HepG2 (cell line): ENCODE data around the gene ARRDC1. TPM values are rescaled to one million over a fixed set of nuclear protein-coding genes. Genes with fewer than 3 reads are reported as not detected.
A peak's percentile ranks its signal among the peaks of the same experiment; 100 is the strongest.

Experiments used
- ARID3A ChIP-seq: IDR thresholded peaks from 2 replicates; pipeline ENCODE4 v1.6.1; 2012; ENCODE audit warnings: low read depth, low read length, improper control_type of control experiment
- BHLHE40 ChIP-seq: IDR thresholded peaks from 2 replicates; pipeline ENCODE4 v1.6.1; 2011; ENCODE audit warnings: low read length, improper control_type of control experiment
- CENPX ChIP-seq: sonication (generic); formaldehyde crosslinking; IDR thresholded peaks from 2 replicates; pipeline ENCODE4 v1.9.0; 2021; ENCODE audit warnings: mild to moderate bottlenecking, missing genetic modification reagents, moderate library complexity
- CHCHD3 ChIP-seq: sonication (generic); formaldehyde crosslinking; IDR thresholded peaks from 2 replicates; pipeline ENCODE4 v1.8.0; 2022; ENCODE audit warnings: mild to moderate bottlenecking, missing genetic modification reagents, moderate library complexity
- FLYWCH1 ChIP-seq: sonication (generic); formaldehyde crosslinking; IDR thresholded peaks from 2 replicates; pipeline ENCODE4 v1.8.1; 2023; ENCODE audit warnings: mild to moderate bottlenecking, missing genetic modification reagents
- GPN1 ChIP-seq: sonication (generic); formaldehyde crosslinking; IDR thresholded peaks from 2 replicates; pipeline ENCODE4 v1.5.1; 2020; ENCODE audit warnings: missing genetic modification reagents, borderline replicate concordance
- HES4 ChIP-seq: sonication (generic); formaldehyde crosslinking; IDR thresholded peaks from 2 replicates; pipeline ENCODE4 v1.9.0; 2021; ENCODE audit warnings: mild to moderate bottlenecking, missing genetic modification reagents, borderline replicate concordance
- HIC2 ChIP-seq: sonication (generic); formaldehyde crosslinking; IDR thresholded peaks from 2 replicates; pipeline ENCODE4 v1.9.0; 2022; ENCODE audit warnings: low read depth, missing genetic modification reagents
- HNRNPH1 ChIP-seq: fragments of 200-400 bp; formaldehyde crosslinking; optimal IDR thresholded peaks from 2 replicates; pipeline ENCODE3; 2017; ENCODE audit warnings: mild to moderate bottlenecking, low read depth, low read length
- HNRNPL ChIP-seq: fragments of 200-400 bp; formaldehyde crosslinking; IDR thresholded peaks from 2 replicates; pipeline ENCODE4 v1.6.1; 2017; ENCODE audit warnings: mild to moderate bottlenecking, low read depth, low read length
- MLXIP ChIP-seq: sonication (generic); formaldehyde crosslinking; IDR thresholded peaks from 2 replicates; pipeline ENCODE4 v1.9.0; 2021; ENCODE audit warnings: missing genetic modification reagents, borderline replicate concordance
- MXI1 ChIP-seq: IDR thresholded peaks from 3 replicates; pipeline ENCODE4 v1.6.1; 2012; ENCODE audit warnings: low read depth, low read length, inconsistent platforms, borderline replicate concordance
- TFAP4 ChIP-seq: sonication (generic); IDR thresholded peaks from 2 replicates; pipeline ENCODE4 v1.6.1; 2016; ENCODE audit warnings: low read depth, borderline replicate concordance
- TFE3 ChIP-seq: IDR thresholded peaks from 2 replicates; pipeline ENCODE4 v1.6.1; 2016
- ZNF501 ChIP-seq: sonication (generic); formaldehyde crosslinking; IDR thresholded peaks from 2 replicates; pipeline ENCODE4 v1.5.1; 2020; ENCODE audit warnings: mild to moderate bottlenecking, moderate library complexity, missing genetic modification reagents
- ZNF547 ChIP-seq: sonication (generic); formaldehyde crosslinking; IDR thresholded peaks from 2 replicates; pipeline ENCODE4 v1.5.1; 2020; ENCODE audit warnings: mild to moderate bottlenecking, missing genetic modification reagents
- ZNF563 ChIP-seq: sonication (generic); formaldehyde crosslinking; IDR thresholded peaks from 2 replicates; pipeline ENCODE4 v1.8.0; 2022; ENCODE audit warnings: mild to moderate bottlenecking, moderate library complexity, missing genetic modification reagents
- polyA plus RNA-seq, 8 experiments: library from polyadenylated mRNA; depleted of rRNA in 3 of 8; stranded (reverse) in 7 of 8; unstranded in 1 of 8; fragments of >200 nt; fragmentation: Illumina TruSeq in 4 of 8; extraction: Trizol in 4 of 8; gene quantifications; 2 replicates each; pipeline versions ENCODE4 v1.2.1 to v1.2.3, GENCODE V29; 2011 to 2016; ENCODE audit warnings: low read depth in 4 of 8, missing spikeins in 1 of 8, mixed read lengths in 1 of 8; ENCODE audit not compliant: insufficient read depth in 1 of 8
- total RNA-seq, 5 experiments: library from RNA; depleted of rRNA; stranded (reverse); fragments of >200 nt; fragmentation: Illumina TruSeq; extraction: Trizol; gene quantifications; 2 replicates each; pipeline ENCODE4 v1.2.3, GENCODE V29; 2016; ENCODE audit warnings: low read depth in 1 of 5

The ARRDC1 gene
- total and polyA plus RNA-seq, 2 of the 13 experiments (the other 11 are each of a cell fraction or from before 2014, with no cell fraction given), result 21.7 to 44.4 TPM

GRCh38 chr9:137618105-137619067, 12.9 kb downstream of the ARRDC1 start, which contains the start of gene EHMT1 (continued):
- TF ChIP-seq TFE3 (CRISPR knock-in tag) (0 out of 2 replicates have a peak, but pooled peaks have one; percentile 14), MLXIP (no peak), TFAP4 (no peak), GPN1 (CRISPR knock-in tag) (no peak), ZNF547 (CRISPR knock-in tag) (peak; percentile 48; the same call in 1 of the 2 replicates), HNRNPH1 (no peak), BHLHE40 (no peak; the same call in 1 of the 2 replicates), ARID3A (no peak), HES4 (CRISPR knock-in tag) (no peak), CENPX (no peak), ZNF501 (CRISPR knock-in tag) (peak; percentile 79), HNRNPL (0 out of 2 replicates have a peak, but pooled peaks have one; percentile 42), ZNF563 (CRISPR knock-in tag) (peak; percentile 50), FLYWCH1 (no peak), CHCHD3 (CRISPR knock-in tag) (no peak), MXI1 (peak; percentile 80; the same call in 1 of the 3 replicates), HIC2 (CRISPR knock-in tag) (no peak; the same call in 1 of the 2 replicates)
